ENCODE measurements around the gene NAMPT. TPM values are rescaled to one million over a fixed set of nuclear protein-coding genes. Genes with fewer than 3 reads are reported as not detected.

The NAMPT gene
- total and polyA plus RNA-seq, 4 experiments from 2014 or later = 13.3 to 24.9 (median 17.7) TPM

GRCh38 chr7:106287786-106288185, 3.0 kb upstream of the NAMPT start:
- Histone ChIP-seq H3K4me3 (ENCODE audit: low read length in 2 of 2) (no peak overlapping the region), H3K27ac (ENCODE audit: low read depth, low read length) (no peak overlapping the region), H3K27me3 (ENCODE audit: insufficient read depth, low read length) (no peaks in the 10 kb centered on the region), H3K9me3 (ENCODE audit: control insufficient read depth in 1 of 2, low read length in 2 of 2) (no peaks in the 10 kb centered on the region), H3K4me1 (ENCODE audit: insufficient read depth, low read length) (peaks cover 20% of the 10 kb centered on the region), H3K36me3 (ENCODE audit: insufficient read depth, low read length) (no peaks in the 10 kb centered on the region)
- Mint-ChIP-seq H3K27ac (peak overlapping the region in 1 of 7 donors; percentile 73), H3K4me1 (peaks cover 10 to 22% (median 14%) of the 10 kb centered on the region in 4 donors), H3K4me3 (peak overlapping the region in 1 of 8 donors; percentile 50), H3K9me3 (no peaks in the 10 kb centered on the region), H3K27me3 (peaks cover 0 to 2% of the 10 kb centered on the region in 2 donors), H3K36me3 (peaks cover 0 to 6% of the 10 kb centered on the region in 2 donors)
- CTCF ChIA-PET (ENCODE audit: partially characterized antibody) = no interaction called here
- no peak for DNase-seq
- intact Hi-C loops (cut with micrococcal nuclease) = loop anchor here (5.0 kb wide), 1 partner anchor 1455 kb away; the partner anchor contains the start of gene CBLL1
- POLR2A ChIA-PET (ENCODE audit: partially characterized antibody) = no interaction called here

- H3K4me3 Mint-ChIP-seq = peak overlapping the region; percentile 95 to 98 (median 96)
- intact Hi-C loops (cut with micrococcal nuclease) = loop anchor here (1.0 to 5.0 kb wide), 6 partner anchors 17 to 1456 kb away; partner anchors contain the start of genes CBLL1, CCDC71L and SYPL1
- H3K27me3 Mint-ChIP-seq = no peaks in the 10 kb centered on the region
- H3K27ac ChIP-seq (ENCODE audit: low read depth, low read length) = peak overlapping the region; percentile 95
- H3K4me3 ChIP-seq (ENCODE audit: low read length in 2 of 2) = peak overlapping the region; percentile 86 to 97
- H3K27me3 ChIP-seq (ENCODE audit: insufficient read depth, low read length) = no peaks in the 10 kb centered on the region
- CTCF ChIA-PET (ENCODE audit: partially characterized antibody) = interaction anchor here (1.0 to 1.8 kb wide), 3 partner anchors 110 to 375 kb away, joined by 3 to 5 read pairs (median 3); partner anchors contain the start of gene CCDC71L
- peak in 4 of 5 donors; percentile 8 to 18 (median 13) for DNase-seq
- H3K9me3 ChIP-seq (ENCODE audit: control insufficient read depth in 1 of 2, low read length in 2 of 2) = no peaks in the 10 kb centered on the region
- H3K9me3 Mint-ChIP-seq = no peaks in the 10 kb centered on the region
- H3K36me3 ChIP-seq (ENCODE audit: insufficient read depth, low read length) = no peaks in the 10 kb centered on the region
- POLR2A ChIA-PET (ENCODE audit: partially characterized antibody) = interaction anchor here (0.9 to 2.3 kb wide), 4 partner anchors 214 to 1605 kb away, joined by 3 to 22 read pairs (median 6); partner anchors contain the start of genes DLD and HBP1
- peaks cover 14 to 24% (median 21%) of the 10 kb centered on the region in 4 donors for H3K4me1 Mint-ChIP-seq
- peaks cover 0 to 6% of the 10 kb centered on the region in 2 donors for H3K36me3 Mint-ChIP-seq
- H3K4me1 ChIP-seq (ENCODE audit: insufficient read depth, low read length) = peaks cover 29% of the 10 kb centered on the region
- peak overlapping the region; percentile 93 to 99 (median 98) for H3K27ac Mint-ChIP-seq
Measured at GRCh38 chr7:106285855-106286492, 1.2 kb upstream of the NAMPT start.

GRCh38 chr7:106285051-106285854, 470 bp upstream of the NAMPT start:
- Histone ChIP-seq H3K4me3 (ENCODE audit: low read length in 2 of 2) (peak overlapping the region; percentile 86 to 97), H3K9me3 (ENCODE audit: control insufficient read depth in 1 of 2, low read length in 2 of 2) (no peaks in the 10 kb centered on the region), H3K4me1 (ENCODE audit: insufficient read depth, low read length) (peaks cover 29% of the 10 kb centered on the region), H3K36me3 (ENCODE audit: insufficient read depth, low read length) (no peaks in the 10 kb centered on the region), H3K27me3 (ENCODE audit: insufficient read depth, low read length) (no peaks in the 10 kb centered on the region), H3K27ac (ENCODE audit: low read depth, low read length) (peak overlapping the region; percentile 95)
- DNase-seq = peak; percentile 93 to 99 (median 97)
- ChIA-PET POLR2A (ENCODE audit: partially characterized antibody) (interaction anchor here (0.6 to 2.3 kb wide), 16 partner anchors 12 to 1605 kb away, joined by 3 to 22 read pairs (median 4); partner anchors contain the start of genes ATXN7L1, CCDC71L, DLD and HBP1), CTCF (ENCODE audit: partially characterized antibody) (interaction anchor here (0.7 to 1.8 kb wide), 7 partner anchors 26 to 451 kb away, joined by 3 to 5 read pairs (median 3); partner anchors contain the start of gene CCDC71L)
- peaks cover 14 to 28% (median 21%) of the 10 kb centered on the region in 4 donors for H3K4me1 Mint-ChIP-seq
- H3K27me3 Mint-ChIP-seq = no peaks in the 10 kb centered on the region
- H3K4me3 Mint-ChIP-seq = peak overlapping the region; percentile 95 to 98 (median 96)
- H3K9me3 Mint-ChIP-seq = no peaks in the 10 kb centered on the region
- H3K27ac Mint-ChIP-seq = peak overlapping the region; percentile 93 to 99 (median 98)
- intact Hi-C loops (cut with micrococcal nuclease) = loop anchor here (1.0 to 5.0 kb wide), 6 partner anchors 16 to 1457 kb away; partner anchors contain the start of genes CBLL1, CCDC71L and SYPL1
- H3K36me3 Mint-ChIP-seq = peaks cover 0 to 6% of the 10 kb centered on the region in 2 donors

GRCh38 chr7:106283831-106284713, 711 bp downstream of the NAMPT start:
- DNase-seq = peak; percentile 39 to 49 (median 45)
- Histone ChIP-seq H3K27ac (ENCODE audit: low read depth, low read length) (peak overlapping the region; percentile 76), H3K9me3 (ENCODE audit: control insufficient read depth in 1 of 2, low read length in 2 of 2) (no peaks in the 10 kb centered on the region), H3K4me1 (ENCODE audit: insufficient read depth, low read length) (peaks cover 35% of the 10 kb centered on the region), H3K27me3 (ENCODE audit: insufficient read depth, low read length) (no peaks in the 10 kb centered on the region), H3K36me3 (ENCODE audit: insufficient read depth, low read length) (no peaks in the 10 kb centered on the region), H3K4me3 (ENCODE audit: low read length in 2 of 2) (peak overlapping the region; percentile 79 to 88)
- ChIA-PET POLR2A (ENCODE audit: partially characterized antibody) (interaction anchor here (0.6 to 2.3 kb wide), 14 partner anchors 13 to 1339 kb away, joined by 3 to 22 read pairs (median 3); partner anchors contain the start of genes ATXN7L1, CCDC71L, HBP1 and SYPL1), CTCF (ENCODE audit: partially characterized antibody) (interaction anchor here (0.6 to 1.8 kb wide), 5 partner anchors 129 to 452 kb away, joined by 3 to 5 read pairs (median 3); no protein-coding TSS in a partner anchor)
- no peaks in the 10 kb centered on the region for H3K27me3 Mint-ChIP-seq
- H3K4me1 Mint-ChIP-seq = peaks cover 21 to 40% (median 30%) of the 10 kb centered on the region in 4 donors
- no peaks in the 10 kb centered on the region for H3K9me3 Mint-ChIP-seq
- peaks cover 0 to 6% of the 10 kb centered on the region in 2 donors for H3K36me3 Mint-ChIP-seq
- H3K4me3 Mint-ChIP-seq = peak overlapping the region; percentile 89 to 98 (median 95)
- peak overlapping the region; percentile 91 to 99 (median 93) for H3K27ac Mint-ChIP-seq
- intact Hi-C loops (cut with micrococcal nuclease) = loop anchor here (2.0 kb wide), 2 partner anchors 15 to 171 kb away; partner anchors contain the start of gene SYPL1

- ChIA-PET CTCF (ENCODE audit: partially characterized antibody) (no interaction called here), POLR2A (ENCODE audit: partially characterized antibody) (interaction anchor here (0.6 to 1.6 kb wide), 2 partner anchors 14 to 171 kb away, joined by 3 read pairs; no protein-coding TSS in a partner anchor)
- Mint-ChIP-seq H3K9me3 (no peaks in the 10 kb centered on the region), H3K4me1 (peaks cover 21 to 40% (median 31%) of the 10 kb centered on the region in 4 donors), H3K36me3 (peaks cover 0 to 6% of the 10 kb centered on the region in 2 donors), H3K27me3 (no peaks in the 10 kb centered on the region), H3K27ac (peak overlapping the region; percentile 63 to 98 (median 93)), H3K4me3 (peak overlapping the region; percentile 87 to 98 (median 92))
- no peak for DNase-seq
- intact Hi-C loops (cut with micrococcal nuclease) = no loop called here
- H3K27ac ChIP-seq (ENCODE audit: low read depth, low read length) = peak overlapping the region; percentile 76
- H3K9me3 ChIP-seq (ENCODE audit: control insufficient read depth in 1 of 2, low read length in 2 of 2) = no peaks in the 10 kb centered on the region
- peak overlapping the region; percentile 79 to 88 for H3K4me3 ChIP-seq (ENCODE audit: low read length in 2 of 2)
- peaks cover 35% of the 10 kb centered on the region for H3K4me1 ChIP-seq (ENCODE audit: insufficient read depth, low read length)
- no peaks in the 10 kb centered on the region for H3K27me3 ChIP-seq (ENCODE audit: insufficient read depth, low read length)
- no peaks in the 10 kb centered on the region for H3K36me3 ChIP-seq (ENCODE audit: insufficient read depth, low read length)
Measured at GRCh38 chr7:106283501-106283830, 1.3 kb downstream of the NAMPT start.

- CTCF ChIA-PET (ENCODE audit: partially characterized antibody) = interaction anchor here (1.0 kb wide), 1 partner anchor 116 kb away, joined by 3 read pairs; no protein-coding TSS in a partner anchor
- peak overlapping the region in 4 of 8 donors; percentile 4 to 90 (median 14) for H3K4me3 Mint-ChIP-seq
- Histone ChIP-seq H3K9me3 (ENCODE audit: control insufficient read depth in 1 of 2, low read length in 2 of 2) (no peaks in the 10 kb centered on the region), H3K4me1 (ENCODE audit: insufficient read depth, low read length) (peaks cover 35% of the 10 kb centered on the region), H3K4me3 (ENCODE audit: low read length in 2 of 2) (no peak overlapping the region), H3K27ac (ENCODE audit: low read depth, low read length) (no peak overlapping the region), H3K36me3 (ENCODE audit: insufficient read depth, low read length) (no peaks in the 10 kb centered on the region), H3K27me3 (ENCODE audit: insufficient read depth, low read length) (no peaks in the 10 kb centered on the region)
- POLR2A ChIA-PET (ENCODE audit: partially characterized antibody) = no interaction called here
- no peak for DNase-seq
- H3K27ac Mint-ChIP-seq = peak overlapping the region in 2 of 7 donors; percentile 17 to 69
- H3K36me3 Mint-ChIP-seq = peaks cover 0 to 8% of the 10 kb centered on the region in 2 donors
- H3K9me3 Mint-ChIP-seq = no peaks in the 10 kb centered on the region
- intact Hi-C loops (cut with micrococcal nuclease) = no loop called here
- no peaks in the 10 kb centered on the region for H3K27me3 Mint-ChIP-seq
- H3K4me1 Mint-ChIP-seq = peaks cover 21 to 40% (median 32%) of the 10 kb centered on the region in 4 donors
Measured at GRCh38 chr7:106282852-106283251, 1.9 kb downstream of the NAMPT start.

Data from CD4-positive, alpha-beta memory T cell (primary cell).